ENCODE results near the gene TRAK2. TPM values are rescaled to one million over a fixed set of nuclear protein-coding genes. Genes with fewer than 3 reads are reported as not detected.

TRAK2 gene
- 10 to 100 TPM; 14.8 to 15.2 TPM for total RNA-seq
- 9.5 TPM for polyA plus RNA-seq (2013, experiment 1 of 2)
- polyA plus RNA-seq (2013, experiment 2 of 2), result 8.0 TPM
- long read RNA-seq, experiment 1, partial matches to known transcripts, result 0 of 8 reads
- long read RNA-seq, experiment 1, other reads (novel, unspliced or antisense), result 8 of 8 reads
- long read RNA-seq, experiment 2, full-length matches to known transcripts, result 7 of 15 reads
- long read RNA-seq, experiment 2, partial matches to known transcripts, result 2 of 15 reads
- long read RNA-seq, experiment 2, other reads (novel, unspliced or antisense), result 6 of 15 reads
- long read RNA-seq, experiment 3, full-length matches to known transcripts, result 33 of 50 reads
- long read RNA-seq, experiment 3, partial matches to known transcripts, result 6 of 50 reads
- long read RNA-seq, experiment 3, other reads (novel, unspliced or antisense), result 11 of 50 reads
- long read RNA-seq, experiment 4, partial matches to known transcripts, result 5 of 10 reads
- long read RNA-seq, experiment 4, other reads (novel, unspliced or antisense), result 4 of 10 reads

GRCh38 chr2:201451292-201452057, at the start of gene TRAK2, which contains the start of gene STRADB:
TSS of gene TRAK2 (minus strand) at chr2:201451458. CDS start at chr2:201420507, 30,951 bp downstream.
TSS of gene STRADB (plus strand) at chr2:201451740. CDS start at chr2:201454841, 3,101 bp downstream.
- TF ChIP-seq CTCF (conservative IDR thresholded peaks at IDR 0.05), result peak; percentile 71
- WGBS, 2 experiments (ENCODE audit: insufficient coverage in 1 of 2, insufficient read length in 1 of 2), result 0 to 2% methylated on average over 12 to 78 of the region's 78 CpGs

GRCh38 chr2:201500534-201500933, 49.3 kb upstream of the TRAK2 start:
- DNase-seq, result no peak
- Histone ChIP-seq H3K4me1 (ENCODE audit: control insufficient read depth, insufficient read depth, low read length) (no peaks in the 10 kb centered on the region), H3K36me3 (ENCODE audit: control insufficient read depth, insufficient read depth, low read length) (no peaks in the 10 kb centered on the region), H3K9ac (ENCODE audit: extremely low read depth, low read length, poor library complexity, severe bottlenecking) (no peak overlapping the region), H3K27me3 (ENCODE audit: control insufficient read depth, insufficient read depth, low read length, poor library complexity, severe bottlenecking) (no peaks in the 10 kb centered on the region), H3K9me3 (ENCODE audit: control insufficient read depth, low read length) (peaks cover 10% of the 10 kb centered on the region), H3K27ac (ENCODE audit: low read depth, low read length) (no peak overlapping the region), H3K4me3 (ENCODE audit: low read length) (no peak overlapping the region)
- Mint-ChIP-seq H3K9me3 (peaks cover 18% of the 10 kb centered on the region), H3K4me1 (no peaks in the 10 kb centered on the region), H3K27ac (no peak overlapping the region), H3K36me3 (ENCODE audit: low read depth) (peaks cover 1% of the 10 kb centered on the region), H3K27me3 (ENCODE audit: insufficient read depth) (no peaks in the 10 kb centered on the region), H3K4me3 (no peak overlapping the region)
- TF ChIP-seq CTCF (conservative IDR thresholded peaks at IDR 0.05), result no peak
- 82 to 92% methylated on average over 3 of the region's 3 CpGs for WGBS, 2 experiments (ENCODE audit: insufficient coverage in 1 of 2, insufficient read length in 1 of 2)

More at GRCh38 chr2:201451292-201452057, at the start of gene TRAK2, which contains the start of gene STRADB:
- H3K9me3 ChIP-seq (ENCODE audit: control insufficient read depth, low read length), result no peaks in the 10 kb centered on the region
- Mint-ChIP-seq H3K4me1 (peaks cover 40% of the 10 kb centered on the region), H3K27ac (peak within 1 kb of the TSS; percentile 95), H3K4me3 (peak within 1 kb of the TSS; percentile 94), H3K36me3 (ENCODE audit: low read depth) (no peaks in the 10 kb centered on the region), H3K27me3 (ENCODE audit: insufficient read depth) (no peaks in the 10 kb centered on the region), H3K9me3 (no peaks in the 10 kb centered on the region)
- no peaks in the 10 kb centered on the region for H3K36me3 ChIP-seq (ENCODE audit: control insufficient read depth, insufficient read depth, low read length)
- H3K27me3 ChIP-seq (ENCODE audit: control insufficient read depth, insufficient read depth, low read length, poor library complexity, severe bottlenecking), result no peaks in the 10 kb centered on the region
- peak within 1 kb of the TSS; percentile 34 for H3K27ac ChIP-seq (ENCODE audit: low read depth, low read length)
- peak within 1 kb of the TSS; percentile 95 for H3K4me3 ChIP-seq (ENCODE audit: low read length)
- H3K9ac ChIP-seq (ENCODE audit: extremely low read depth, low read length, poor library complexity, severe bottlenecking), result peak within 1 kb of the TSS; percentile 59
- peaks cover 4% of the 10 kb centered on the region for H3K4me1 ChIP-seq (ENCODE audit: control insufficient read depth, insufficient read depth, low read length)
- peak; percentile 98 for DNase-seq

- Histone ChIP-seq H3K9ac (ENCODE audit: extremely low read depth, low read length, poor library complexity, severe bottlenecking) (no peak overlapping the region), H3K9me3 (ENCODE audit: control insufficient read depth, low read length) (no peaks in the 10 kb centered on the region), H3K27me3 (ENCODE audit: control insufficient read depth, insufficient read depth, low read length, poor library complexity, severe bottlenecking) (no peaks in the 10 kb centered on the region), H3K36me3 (ENCODE audit: control insufficient read depth, insufficient read depth, low read length) (no peaks in the 10 kb centered on the region), H3K27ac (ENCODE audit: low read depth, low read length) (no peak overlapping the region), H3K4me1 (ENCODE audit: control insufficient read depth, insufficient read depth, low read length) (no peaks in the 10 kb centered on the region), H3K4me3 (ENCODE audit: low read length) (no peak overlapping the region)
- Mint-ChIP-seq H3K4me3 (no peak overlapping the region), H3K9me3 (peaks cover under 1% of the 10 kb centered on the region), H3K4me1 (no peaks in the 10 kb centered on the region), H3K27ac (no peak overlapping the region), H3K27me3 (ENCODE audit: insufficient read depth) (no peaks in the 10 kb centered on the region), H3K36me3 (ENCODE audit: low read depth) (no peaks in the 10 kb centered on the region)
- no peak for TF ChIP-seq CTCF (conservative IDR thresholded peaks at IDR 0.05)
- DNase-seq, result no peak
- WGBS, 2 experiments (ENCODE audit: insufficient coverage in 1 of 2, insufficient read length in 1 of 2), result 57% methylated on average over 1 of the region's 1 CpG; no CpG with 5 or more reads in 1 of the 2 experiments
Observed at GRCh38 chr2:201496785-201497184, 45.5 kb upstream of the TRAK2 start.
